Spleen (tissue), 11 donors: Measurements from ENCODE around the gene NCBP2L. TPM values are rescaled to one million over a fixed set of nuclear protein-coding genes. Genes with fewer than 3 reads are reported as not detected.

Experiments
- DNase-seq: peaks from one replicate; pipeline ENCODE4 v3.0.0-alpha.2; 2020
- H3K27ac ChIP-seq, 8 donors: fragments of 200-600 bp; sonication (generic) in 7 of 8; 1 replicate in 4 of 8; 2 replicates in 4 of 8; pipeline versions ENCODE4 v1.5.0 to v1.8.0; 2016 to 2021; ENCODE audit warnings: inconsistent platforms in 4 of 8, mild to moderate bottlenecking in 4 of 8, moderate library complexity in 1 of 8
- H3K27me3 ChIP-seq, 7 donors: fragments of 200-600 bp; sonication (generic) in 6 of 7; replicated peaks in 1 of 7; 1 replicate in 4 of 7; 2 replicates in 3 of 7; pipeline versions ENCODE4 v1.5.0 to v1.8.0; 2016 to 2021; ENCODE audit warnings: inconsistent platforms in 3 of 7, mild to moderate bottlenecking in 1 of 7
- H3K36me3 ChIP-seq, 6 donors: fragments of 200-600 bp; sonication (generic) in 5 of 6; 1 replicate in 4 of 6; 2 replicates in 2 of 6; pipeline versions ENCODE4 v1.5.0 to v1.8.0; 2016 to 2021; ENCODE audit warnings: inconsistent platforms in 2 of 6
- H3K4me1 ChIP-seq, 6 donors: fragments of 200-600 bp; sonication (generic) in 5 of 6; 1 replicate in 3 of 6; 2 replicates in 3 of 6; pipeline versions ENCODE4 v1.5.0 to v1.8.0; 2016 to 2021; ENCODE audit warnings: inconsistent platforms in 3 of 6
- H3K4me3 ChIP-seq, 8 donors: fragments of 200-600 bp; sonication (generic) in 7 of 8; 1 replicate in 4 of 8; 2 replicates in 4 of 8; pipeline versions ENCODE4 v1.5.0 to v1.8.0; 2016 to 2021; ENCODE audit warnings: inconsistent platforms in 4 of 8, mild to moderate bottlenecking in 4 of 8, moderate library complexity in 2 of 8
- H3K9me3 ChIP-seq, 8 donors: fragments of 200-600 bp; sonication (generic) in 7 of 8; 1 replicate in 4 of 8; 2 replicates in 4 of 8; pipeline versions ENCODE4 v1.5.0 to v1.8.0; 2016 to 2021; ENCODE audit warnings: inconsistent platforms in 4 of 8
- POLR2A ChIP-seq, 3 donors: fragments of 450-650 bp; IDR thresholded peaks; one replicate each; pipeline ENCODE4 v1.5.1; 2017; ENCODE audit warnings: antibody characterized with exemption in 3 of 3, mild to moderate bottlenecking in 1 of 3
- POLR2AphosphoS5 ChIP-seq, 3 donors: sonication (generic); formaldehyde crosslinking; IDR thresholded peaks; one replicate each; pipeline ENCODE4 v1.5.1; 2017; ENCODE audit warnings: antibody characterized with exemption in 3 of 3
- WGBS, 5 donors: extraction: QIAGEN DNeasy Blood & Tissue Kit in 3 of 5; methylation state at CpG; one replicate each; pipeline versions ENCODE4 v1.1.5 to v1.1.7; 2013 to 2018; 5-methylcytosine and 5-hydroxymethylcytosine counted together
- intact Hi-C: fragments of 100-400 bp; cut with DNase I; formaldehyde crosslinking; loops from one replicate; pipeline ENCODE4 v1.15.0; 2023; ENCODE audit warnings: low total_unique reads
- polyA plus RNA-seq, 3 donors: library from polyadenylated mRNA; stranded (reverse); fragments of 200-250 nt; gene quantifications; one replicate each; pipeline ENCODE4 v1.2.1, GENCODE V29; 2013
- total RNA-seq, 7 donors: library from RNA; depleted of rRNA in 3 of 7; stranded (reverse); fragments of >200 nt in 3 of 7; fragmentation: NEBNext Ultra II Directional in 4 of 7; extraction: Animal tissue kit (Norgen Biotek cat#: 25700) in 4 of 7; gene quantifications; one replicate each; pipeline versions ENCODE4 v1.1.0 to v1.2.1, GENCODE V29; 2016 to 2021
- TF ChIP-seq, protein P1 (sequence below), 11 experiments: fragments of 200-600 bp in 7 of 11; fragments of 450-650 bp in 4 of 11; sonication (generic) in 4 of 11; IDR thresholded peaks in 8 of 11; conservative IDR thresholded peaks in 3 of 11; 1 replicate in 7 of 11; 2 replicates in 4 of 11; pipeline versions ENCODE4 v1.4.0 to v1.8.0; 2016 to 2021; ENCODE audit warnings: antibody characterized with exemption in 11 of 11, inconsistent platforms in 4 of 11, mild to moderate bottlenecking in 1 of 11
- donor health status: healthy with polysubstance abuse.
- donor health status: DM: no; HTN: no; CAD: no; lungs with moderate emphysema.
- donor health status: DM: no; HTN: no; CAD: no.
- donor health status: Bipolar disorder and iron deficiency.
- donor health status: healthy.
- donor health status: DM: no; HTN: no; CAD: no.
- donor health status: DM: yes; HTN: yes; CAD: no.

The NCBP2L gene
- total and polyA plus RNA-seq, 10 donors: 0.03 to 0.06 TPM; not detected in 8

DNA sequence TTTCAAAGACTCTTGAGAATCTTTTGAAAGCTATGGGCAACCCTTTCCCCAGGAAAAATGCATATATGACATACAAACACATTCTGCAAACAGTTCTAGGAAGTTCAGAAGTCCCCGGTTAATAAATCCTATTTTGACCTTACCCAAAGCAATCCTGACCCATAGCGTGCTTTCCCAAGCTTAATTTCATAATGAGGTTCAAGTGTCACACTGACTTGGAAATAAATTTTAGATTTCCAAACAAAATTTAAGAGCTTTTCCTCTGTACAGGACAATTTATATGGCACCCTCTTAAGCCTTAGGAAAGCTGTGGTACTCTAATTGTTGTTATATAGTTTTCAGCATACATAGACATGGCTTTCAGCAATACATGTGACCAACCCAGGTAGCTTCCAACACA lies 59.4 kb downstream of the NCBP2L start:
- TF ChIP-seq POLR2AphosphoS5 (IDR thresholded peaks at IDR 0.05): no peak
- TF ChIP-seq, protein P1, sequence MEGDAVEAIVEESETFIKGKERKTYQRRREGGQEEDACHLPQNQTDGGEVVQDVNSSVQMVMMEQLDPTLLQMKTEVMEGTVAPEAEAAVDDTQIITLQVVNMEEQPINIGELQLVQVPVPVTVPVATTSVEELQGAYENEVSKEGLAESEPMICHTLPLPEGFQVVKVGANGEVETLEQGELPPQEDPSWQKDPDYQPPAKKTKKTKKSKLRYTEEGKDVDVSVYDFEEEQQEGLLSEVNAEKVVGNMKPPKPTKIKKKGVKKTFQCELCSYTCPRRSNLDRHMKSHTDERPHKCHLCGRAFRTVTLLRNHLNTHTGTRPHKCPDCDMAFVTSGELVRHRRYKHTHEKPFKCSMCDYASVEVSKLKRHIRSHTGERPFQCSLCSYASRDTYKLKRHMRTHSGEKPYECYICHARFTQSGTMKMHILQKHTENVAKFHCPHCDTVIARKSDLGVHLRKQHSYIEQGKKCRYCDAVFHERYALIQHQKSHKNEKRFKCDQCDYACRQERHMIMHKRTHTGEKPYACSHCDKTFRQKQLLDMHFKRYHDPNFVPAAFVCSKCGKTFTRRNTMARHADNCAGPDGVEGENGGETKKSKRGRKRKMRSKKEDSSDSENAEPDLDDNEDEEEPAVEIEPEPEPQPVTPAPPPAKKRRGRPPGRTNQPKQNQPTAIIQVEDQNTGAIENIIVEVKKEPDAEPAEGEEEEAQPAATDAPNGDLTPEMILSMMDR (IDR thresholded peaks at IDR 0.05 in 8 of 11, conservative IDR thresholded peaks at IDR 0.05 in 3 of 11): no peak
- TF ChIP-seq POLR2A (IDR thresholded peaks at IDR 0.05): no peak
- DNase-seq: no peak
- Histone ChIP-seq H3K4me1 (no peaks in the 10 kb centered on the region), H3K27me3 (peaks cover 0 to 4% (median 0%) of the 10 kb centered on the region in 7 donors), H3K4me3 (no peak overlapping the region), H3K27ac (no peak overlapping the region), H3K36me3 (peaks cover 0 to 10% (median 0%) of the 10 kb centered on the region in 6 donors), H3K9me3 (no peaks in the 10 kb centered on the region)
- intact Hi-C loops: no loop called here
- WGBS, 5 donors: 70 to 95% (median 83%) methylated on average over 2 of the region's 2 CpGs

- Histone ChIP-seq H3K36me3 (peaks cover 0 to 10% (median 0%) of the 10 kb centered on the region in 6 donors), H3K27ac (no peak overlapping the region), H3K4me3 (no peak overlapping the region), H3K27me3 (peaks cover 0 to 10% (median 0%) of the 10 kb centered on the region in 7 donors), H3K9me3 (no peaks in the 10 kb centered on the region), H3K4me1 (no peaks in the 10 kb centered on the region)
- WGBS, 5 donors: 86 to 100% (median 93%) methylated on average over 10 to 15 of the region's 15 CpGs
- intact Hi-C loops: no loop called here
- no peak for TF ChIP-seq POLR2AphosphoS5 (IDR thresholded peaks at IDR 0.05)
- TF ChIP-seq POLR2A (IDR thresholded peaks at IDR 0.05): no peak
- TF ChIP-seq, protein P1 (IDR thresholded peaks at IDR 0.05 in 8 of 11, conservative IDR thresholded peaks at IDR 0.05 in 3 of 11): no peak
- DNase-seq: no peak
Observed at GRCh38 chrX:107840971-107841370, 63.4 kb downstream of the NCBP2L start.

DNA sequence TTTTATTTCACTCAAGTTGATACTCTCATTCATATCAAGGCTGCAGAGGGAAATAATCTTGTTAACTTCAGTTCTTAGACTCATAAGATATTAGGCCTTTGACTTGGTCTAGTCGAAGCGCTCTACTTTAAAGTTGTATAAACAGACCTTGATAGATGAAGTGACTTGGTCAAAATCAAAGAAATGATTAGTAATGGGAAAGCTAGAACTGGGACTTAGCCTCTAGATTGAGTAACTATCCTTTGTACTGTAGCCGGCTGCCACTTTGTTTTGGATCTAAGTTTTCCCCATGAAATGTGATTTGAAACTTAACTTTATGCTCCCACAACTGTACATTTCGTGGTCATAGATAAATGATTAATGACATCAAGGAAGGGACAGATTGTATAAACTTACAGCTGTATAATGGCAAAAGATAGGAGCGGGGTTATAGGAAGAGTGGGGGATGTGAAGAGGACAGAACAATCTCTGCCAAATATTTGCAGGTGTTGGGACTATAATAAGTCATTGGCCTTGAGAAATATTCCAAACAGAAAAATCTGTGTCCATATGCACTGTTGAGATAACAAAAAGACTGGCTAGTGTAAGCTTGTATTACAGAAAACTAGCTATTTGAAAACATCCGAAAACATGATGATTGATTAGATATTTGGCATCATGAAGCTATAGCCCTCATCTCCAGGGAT lies 65.3 kb downstream of the NCBP2L start:
- Histone ChIP-seq H3K36me3 (peaks cover 0 to 10% (median 0%) of the 10 kb centered on the region in 6 donors), H3K27me3 (peaks cover 0 to 10% (median 0%) of the 10 kb centered on the region in 7 donors), H3K9me3 (no peaks in the 10 kb centered on the region), H3K4me1 (no peaks in the 10 kb centered on the region), H3K27ac (no peak overlapping the region), H3K4me3 (no peak overlapping the region)
- TF ChIP-seq POLR2AphosphoS5 (IDR thresholded peaks at IDR 0.05) (no peak), POLR2A (IDR thresholded peaks at IDR 0.05) (no peak)
- TF ChIP-seq, protein P1 (IDR thresholded peaks at IDR 0.05 in 8 of 11, conservative IDR thresholded peaks at IDR 0.05 in 3 of 11): no peak
- WGBS, 5 donors: 68 to 90% (median 73%) methylated on average over 6 of the region's 6 CpGs
- DNase-seq: no peak
- intact Hi-C loops: no loop called here

Other genes starting within 250 kb of the NCBP2L start
- 10 to 100 TPM; 26.6 to 47.6 (median 36.6) TPM for gene PRPS1, start 149.2 kb upstream of the NCBP2L start, total RNA-seq
- gene PRPS1, start 149.2 kb upstream of the NCBP2L start, polyA plus RNA-seq: 10 to 100 TPM; 15.0 to 24.9 (median 23.3) TPM
- 100 to 1,000 TPM in 6 of 7 donors, 10 to 100 TPM in 1; 91.7 to 579 (median 316) TPM for gene TSC22D3, start 1.9 kb upstream of the NCBP2L start, total RNA-seq
- gene TSC22D3, start 1.9 kb upstream of the NCBP2L start, polyA plus RNA-seq: 100 to 1,000 TPM; 125 to 372 (median 195) TPM
- gene MID2, start 48.1 kb downstream of the NCBP2L start, total RNA-seq: 10 to 100 TPM in 6 of 7 donors, 1 to 10 TPM in 1; 9.1 to 11.9 (median 10.9) TPM
- 1 to 10 TPM in 1 of 3 donors, under 1 TPM in 2; 0.50 to 1.9 (median 0.72) TPM for gene MID2, start 48.1 kb downstream of the NCBP2L start, polyA plus RNA-seq
- not detected for gene TEX13B, start 204.6 kb downstream of the NCBP2L start, total RNA-seq
- gene TEX13B, start 204.6 kb downstream of the NCBP2L start, polyA plus RNA-seq: not detected